RWPE1 (cell line): ENCODE data around the gene C2orf76.
"Not testable (repeated sequence)": the region's sequence is repeated elsewhere in the genome, so short reads cannot be mapped to it uniquely, and the experiment has no call there.

Experiments used
- CTCF ChIA-PET: fragments of 350-600 bp; sonication (Branson Sonifier 250); formaldehyde crosslinking; extraction: SDS; loops from one replicate; lab custom pipeline; 2021; lab: Yijun Ruan, JAX
- POLR2A ChIA-PET: fragments of 400-600 bp; formaldehyde crosslinking; extraction: SDS; loops from one replicate; lab custom pipeline; 2020; ENCODE audit warnings: antibody characterized with exemption; ENCODE audit not compliant: low non-redundant PET; lab: Yijun Ruan, JAX
- DNase-seq: peaks from one replicate; pipeline ENCODE4 v3.0.0; 2012; ENCODE audit warnings: low spot score
- H3K27ac ChIP-seq: fragments of 450-650 bp; 2 replicates; pipeline ENCODE4 v1.5.1; 2017
- TF ChIP-seq, protein P1 (sequence below): fragments of 450-650 bp; conservative IDR thresholded peaks from 2 replicates; pipeline ENCODE4 v1.5.1; 2017; ENCODE audit warnings: low read depth, mild to moderate bottlenecking

C2orf76 gene

DNA sequence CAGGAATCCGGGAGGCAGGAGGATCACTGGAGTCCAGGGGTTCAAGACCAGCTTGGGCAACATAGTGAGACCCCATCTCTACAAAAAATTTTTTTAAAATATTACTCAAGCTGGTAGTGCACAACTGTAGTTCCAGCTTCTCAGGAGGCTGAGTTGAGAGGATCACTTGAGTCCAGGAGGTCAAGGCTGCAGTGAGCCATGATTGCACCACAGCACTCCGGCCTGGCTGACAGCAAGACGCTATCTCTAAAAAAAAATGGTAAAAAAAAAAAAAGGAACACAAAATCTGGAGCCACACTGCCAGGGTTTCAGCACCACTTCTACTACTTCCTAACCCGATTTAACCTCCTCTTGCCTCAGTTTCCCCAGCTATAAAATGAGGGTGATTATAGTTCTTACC lies 86.0 kb downstream of the C2orf76 start:
- ChIA-PET POLR2A (no interaction called here), CTCF (no interaction called here)
- DNase-seq = no peak
- no peak overlapping the region for H3K27ac ChIP-seq
- TF ChIP-seq, protein P1, sequence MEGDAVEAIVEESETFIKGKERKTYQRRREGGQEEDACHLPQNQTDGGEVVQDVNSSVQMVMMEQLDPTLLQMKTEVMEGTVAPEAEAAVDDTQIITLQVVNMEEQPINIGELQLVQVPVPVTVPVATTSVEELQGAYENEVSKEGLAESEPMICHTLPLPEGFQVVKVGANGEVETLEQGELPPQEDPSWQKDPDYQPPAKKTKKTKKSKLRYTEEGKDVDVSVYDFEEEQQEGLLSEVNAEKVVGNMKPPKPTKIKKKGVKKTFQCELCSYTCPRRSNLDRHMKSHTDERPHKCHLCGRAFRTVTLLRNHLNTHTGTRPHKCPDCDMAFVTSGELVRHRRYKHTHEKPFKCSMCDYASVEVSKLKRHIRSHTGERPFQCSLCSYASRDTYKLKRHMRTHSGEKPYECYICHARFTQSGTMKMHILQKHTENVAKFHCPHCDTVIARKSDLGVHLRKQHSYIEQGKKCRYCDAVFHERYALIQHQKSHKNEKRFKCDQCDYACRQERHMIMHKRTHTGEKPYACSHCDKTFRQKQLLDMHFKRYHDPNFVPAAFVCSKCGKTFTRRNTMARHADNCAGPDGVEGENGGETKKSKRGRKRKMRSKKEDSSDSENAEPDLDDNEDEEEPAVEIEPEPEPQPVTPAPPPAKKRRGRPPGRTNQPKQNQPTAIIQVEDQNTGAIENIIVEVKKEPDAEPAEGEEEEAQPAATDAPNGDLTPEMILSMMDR = no peak

DNA sequence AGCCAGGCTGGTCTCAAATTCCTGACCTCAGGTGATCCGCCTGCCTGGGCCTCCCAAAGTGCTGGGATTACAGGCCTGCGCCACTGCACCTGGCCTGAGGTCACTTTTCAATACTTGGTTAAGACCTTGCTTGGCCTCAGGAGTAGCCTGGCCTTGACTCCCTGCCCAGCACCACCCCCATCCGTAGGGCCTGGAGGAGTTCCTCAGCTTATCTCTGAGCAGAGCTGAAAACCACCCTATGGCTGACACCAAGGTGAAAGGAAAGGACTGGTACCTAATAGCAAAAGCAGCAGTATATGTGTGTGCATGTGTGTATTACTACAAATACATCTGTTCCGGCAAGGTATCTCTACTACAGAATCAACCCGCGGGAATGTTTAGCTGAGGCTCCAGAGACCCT lies 87.0 kb downstream of the C2orf76 start:
- no peak for DNase-seq
- no peak overlapping the region for H3K27ac ChIP-seq
- TF ChIP-seq, protein P1 = no peak
- ChIA-PET POLR2A (no interaction called here), CTCF (interaction anchor here (0.5 kb wide), 1 partner anchor 396 kb away, joined by 3 read pairs; no protein-coding TSS in a partner anchor)

DNA sequence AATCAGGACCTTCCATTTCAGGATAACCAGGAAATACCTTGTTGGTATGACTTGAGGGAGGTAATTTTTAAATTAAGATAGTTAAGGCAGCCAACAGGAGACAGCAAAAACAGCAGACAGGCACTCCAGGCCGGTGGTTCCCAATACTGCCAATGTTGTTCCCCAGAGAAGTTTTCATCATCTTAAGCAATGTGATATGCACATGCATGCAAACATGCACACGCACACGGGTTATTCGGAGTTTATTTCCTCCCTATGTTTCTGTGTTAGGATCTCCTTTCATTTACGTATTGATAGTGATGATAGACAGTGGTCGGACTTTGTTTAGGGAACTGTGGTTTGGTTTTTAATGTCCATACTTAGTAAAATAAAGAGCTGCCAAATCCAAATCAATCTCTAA lies 87.7 kb downstream of the C2orf76 start:
- no peak for DNase-seq
- ChIA-PET POLR2A (no interaction called here), CTCF (no interaction called here)
- no peak overlapping the region for H3K27ac ChIP-seq
- TF ChIP-seq, protein P1 = no peak

DNA sequence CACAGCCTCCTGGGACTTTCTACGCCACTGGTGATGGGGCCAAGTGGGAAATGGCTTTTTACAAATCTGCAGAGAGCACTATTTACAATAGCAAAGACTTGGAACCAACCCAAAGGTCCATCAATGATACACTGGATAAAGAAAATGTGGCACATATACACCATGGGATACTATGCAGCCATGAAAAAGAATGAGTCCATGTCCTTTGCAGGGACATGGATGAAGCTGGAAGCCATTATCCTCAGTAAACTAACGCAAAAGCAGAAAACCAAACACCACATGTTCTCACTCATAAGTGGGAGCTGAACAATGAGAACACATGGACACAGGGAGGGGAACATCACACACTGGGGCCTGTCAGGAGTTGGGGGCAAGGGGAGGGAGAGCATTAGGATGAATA lies 88.2 kb downstream of the C2orf76 start:
- H3K27ac ChIP-seq, DNase-seq, POLR2A ChIA-PET, CTCF ChIA-PET: not testable (repeated sequence)

DNA sequence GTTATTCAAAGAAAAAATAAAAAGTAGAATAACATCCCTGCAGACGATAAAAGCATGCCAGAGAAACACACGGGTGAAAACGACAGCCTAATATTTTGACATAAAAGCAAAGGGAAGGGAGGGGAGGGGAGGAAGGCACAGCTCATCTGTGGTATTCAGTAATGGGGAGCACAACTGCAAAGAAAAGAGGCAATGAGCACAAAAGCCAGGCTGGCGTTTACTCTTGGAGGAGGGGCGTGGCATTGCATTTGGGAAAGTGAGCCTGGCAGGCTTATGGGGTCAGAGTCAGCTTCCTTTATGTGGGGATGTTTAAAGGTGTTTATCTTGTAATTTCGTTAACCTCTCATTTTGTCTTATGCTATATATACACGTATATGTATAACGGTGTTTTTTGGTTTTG lies 89.8 kb downstream of the C2orf76 start:
- TF ChIP-seq, protein P1 = no peak
- CTCF ChIA-PET = interaction anchor here (0.7 kb wide), 1 partner anchor 94 kb away, joined by 5 read pairs; no protein-coding TSS in a partner anchor
- H3K27ac ChIP-seq = no peak overlapping the region
- DNase-seq = no peak
- POLR2A ChIA-PET = no interaction called here

DNA sequence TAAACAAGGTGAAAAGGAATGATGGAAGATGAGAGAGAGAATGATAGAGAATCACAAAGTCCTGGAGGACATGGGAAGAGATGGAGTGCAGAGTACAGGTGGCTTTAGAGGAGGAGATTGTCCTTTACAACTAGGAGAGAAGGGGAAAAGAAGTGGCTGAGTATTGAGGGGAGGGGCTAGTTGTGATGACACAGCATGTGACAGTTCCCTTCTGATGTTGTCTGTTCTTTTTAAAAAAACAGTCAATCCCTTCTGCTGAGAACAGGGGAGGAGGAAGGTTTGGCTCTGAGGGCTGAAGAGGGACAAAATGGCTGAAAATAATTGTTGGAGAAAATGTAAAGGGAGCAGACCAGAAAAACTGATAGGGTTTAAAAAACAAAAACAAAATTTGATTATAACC lies 99.0 kb downstream of the C2orf76 start:
- TF ChIP-seq, protein P1 = no peak
- no peak for DNase-seq
- H3K27ac ChIP-seq = no peak overlapping the region
- ChIA-PET CTCF (no interaction called here), POLR2A (no interaction called here)

DNA sequence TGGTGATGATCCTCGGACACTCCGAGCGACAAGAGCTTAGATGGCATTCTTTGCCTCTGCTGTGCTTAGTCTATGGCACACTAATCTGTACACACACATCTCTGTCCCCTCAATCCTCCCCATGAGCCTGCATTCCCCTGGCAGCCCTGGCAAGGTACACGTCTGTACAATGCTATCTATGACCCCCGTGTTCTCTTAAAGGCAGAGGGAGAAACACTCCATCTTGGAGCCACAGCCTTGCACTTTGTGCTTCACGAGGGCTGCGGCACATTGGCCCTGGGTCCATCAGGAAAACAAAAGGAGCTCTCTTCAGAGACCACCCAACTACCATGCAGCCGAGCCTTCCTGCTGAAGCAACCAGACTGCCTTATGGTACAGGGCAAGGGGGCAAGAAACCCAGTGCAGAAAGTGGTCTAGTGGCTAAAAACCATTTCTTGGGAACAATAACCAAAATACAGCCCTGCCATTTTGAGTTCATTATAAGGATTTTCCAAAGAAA lies 100.5 kb downstream of the C2orf76 start:
- POLR2A ChIA-PET = no interaction called here
- H3K27ac ChIP-seq = no peak overlapping the region
- TF ChIP-seq, protein P1 = no peak
- CTCF ChIA-PET = interaction anchor here (0.6 to 0.9 kb wide), 5 partner anchors 10 to 843 kb away, joined by 3 read pairs; no protein-coding TSS in a partner anchor
- no peak for DNase-seq
